ENCODE data around the gene MORN1.

The MORN1 gene

GRCh38 chr1:2363847-2364513, 27.4 kb downstream of the MORN1 start:
- TF ChIP-seq, protein P1, sequence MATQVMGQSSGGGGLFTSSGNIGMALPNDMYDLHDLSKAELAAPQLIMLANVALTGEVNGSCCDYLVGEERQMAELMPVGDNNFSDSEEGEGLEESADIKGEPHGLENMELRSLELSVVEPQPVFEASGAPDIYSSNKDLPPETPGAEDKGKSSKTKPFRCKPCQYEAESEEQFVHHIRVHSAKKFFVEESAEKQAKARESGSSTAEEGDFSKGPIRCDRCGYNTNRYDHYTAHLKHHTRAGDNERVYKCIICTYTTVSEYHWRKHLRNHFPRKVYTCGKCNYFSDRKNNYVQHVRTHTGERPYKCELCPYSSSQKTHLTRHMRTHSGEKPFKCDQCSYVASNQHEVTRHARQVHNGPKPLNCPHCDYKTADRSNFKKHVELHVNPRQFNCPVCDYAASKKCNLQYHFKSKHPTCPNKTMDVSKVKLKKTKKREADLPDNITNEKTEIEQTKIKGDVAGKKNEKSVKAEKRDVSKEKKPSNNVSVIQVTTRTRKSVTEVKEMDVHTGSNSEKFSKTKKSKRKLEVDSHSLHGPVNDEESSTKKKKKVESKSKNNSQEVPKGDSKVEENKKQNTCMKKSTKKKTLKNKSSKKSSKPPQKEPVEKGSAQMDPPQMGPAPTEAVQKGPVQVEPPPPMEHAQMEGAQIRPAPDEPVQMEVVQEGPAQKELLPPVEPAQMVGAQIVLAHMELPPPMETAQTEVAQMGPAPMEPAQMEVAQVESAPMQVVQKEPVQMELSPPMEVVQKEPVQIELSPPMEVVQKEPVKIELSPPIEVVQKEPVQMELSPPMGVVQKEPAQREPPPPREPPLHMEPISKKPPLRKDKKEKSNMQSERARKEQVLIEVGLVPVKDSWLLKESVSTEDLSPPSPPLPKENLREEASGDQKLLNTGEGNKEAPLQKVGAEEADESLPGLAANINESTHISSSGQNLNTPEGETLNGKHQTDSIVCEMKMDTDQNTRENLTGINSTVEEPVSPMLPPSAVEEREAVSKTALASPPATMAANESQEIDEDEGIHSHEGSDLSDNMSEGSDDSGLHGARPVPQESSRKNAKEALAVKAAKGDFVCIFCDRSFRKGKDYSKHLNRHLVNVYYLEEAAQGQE (IDR thresholded peaks at IDR 0.05; ENCODE audit: insufficient replicate concordance, low read depth), result no peak
- TF ChIP-seq GABPA (IDR thresholded peaks at IDR 0.05; ENCODE audit: low read depth), result no peak
- TF ChIP-seq SPI1 (IDR thresholded peaks at IDR 0.05; ENCODE audit: borderline replicate concordance, low read depth), result no peak
- Histone ChIP-seq H3K27me3 (ENCODE audit: insufficient read depth, poor library complexity, severe bottlenecking) (no peaks in the 10 kb centered on the region), H3K27ac (replicated peaks) (no peak overlapping the region), H3K4me3 (replicated peaks; ENCODE audit: insufficient read depth, low read length) (no peak overlapping the region)
- no peak for DNase-seq (ENCODE audit: low read depth in 1 of 2, low spot score in 1 of 2)

DNA sequence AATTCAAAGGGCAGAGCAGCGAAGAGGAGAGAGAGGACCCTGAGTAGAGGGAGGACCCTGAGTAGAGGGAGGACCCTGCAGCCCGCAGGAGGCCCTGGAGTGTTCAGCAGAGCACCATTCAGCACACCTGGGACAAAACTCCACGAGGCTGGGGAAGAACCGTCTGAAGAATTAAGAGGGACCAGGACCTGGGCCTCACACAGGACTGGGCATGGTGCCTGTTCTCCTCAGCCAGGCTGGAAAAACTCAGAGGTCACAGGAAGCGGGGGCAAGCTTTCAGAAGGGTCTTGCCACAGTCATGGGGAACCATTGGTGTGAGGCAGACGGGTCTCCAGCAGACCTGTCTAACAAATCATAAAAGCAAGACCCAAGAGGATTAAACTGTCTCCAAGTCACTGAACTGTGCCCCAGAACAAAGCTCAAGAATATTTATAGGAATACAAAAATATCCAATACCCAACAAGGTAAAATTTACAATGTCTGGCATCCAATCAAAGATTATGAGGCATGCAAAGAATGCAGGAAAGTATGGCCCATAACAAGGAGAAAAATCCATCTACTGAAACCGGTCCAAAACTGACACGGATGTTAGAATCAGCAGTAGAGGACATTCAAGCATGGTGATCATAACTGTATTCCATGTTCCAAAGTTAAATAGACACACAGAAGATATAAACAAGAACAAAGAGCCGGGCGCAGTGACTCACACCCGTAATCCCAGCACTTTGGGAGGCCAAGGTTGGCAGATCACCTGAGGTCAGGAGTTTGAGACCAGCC, 30.6 kb downstream of the MORN1 start:
- Histone ChIP-seq H3K27ac (replicated peaks) (no peak overlapping the region), H3K4me3 (replicated peaks; ENCODE audit: insufficient read depth, low read length) (no peak overlapping the region), H3K27me3 (ENCODE audit: insufficient read depth, poor library complexity, severe bottlenecking) (no peaks in the 10 kb centered on the region)
- DNase-seq (ENCODE audit: low read depth in 1 of 2, low spot score in 1 of 2), result no peak
- TF ChIP-seq CTCF (IDR thresholded peaks at IDR 0.05; ENCODE audit: insufficient read depth, low read length), result no peak
- no peak for TF ChIP-seq GABPA (IDR thresholded peaks at IDR 0.05; ENCODE audit: low read depth)
- TF ChIP-seq, protein P1 (IDR thresholded peaks at IDR 0.05; ENCODE audit: insufficient replicate concordance, low read depth), result no peak
- no peak for TF ChIP-seq POLR2AphosphoS5 (IDR thresholded peaks at IDR 0.05; ENCODE audit: low read depth)
- TF ChIP-seq SPI1 (IDR thresholded peaks at IDR 0.05; ENCODE audit: borderline replicate concordance, low read depth), result no peak

- H3K27ac ChIP-seq (replicated peaks), result no peak overlapping the region
- H3K27me3 ChIP-seq (ENCODE audit: insufficient read depth, poor library complexity, severe bottlenecking), result no peaks in the 10 kb centered on the region
- DNase-seq (ENCODE audit: low read depth in 1 of 2, low spot score in 1 of 2), result no peak
- TF ChIP-seq POLR2AphosphoS5 (IDR thresholded peaks at IDR 0.05; ENCODE audit: low read depth) (no peak), CTCF (IDR thresholded peaks at IDR 0.05; ENCODE audit: insufficient read depth, low read length) (no peak), SPI1 (IDR thresholded peaks at IDR 0.05; ENCODE audit: borderline replicate concordance, low read depth) (no peak), GABPA (IDR thresholded peaks at IDR 0.05; ENCODE audit: low read depth) (no peak)
- TF ChIP-seq, protein P1 (IDR thresholded peaks at IDR 0.05; ENCODE audit: insufficient replicate concordance, low read depth), result no peak
- H3K4me3 ChIP-seq (replicated peaks; ENCODE audit: insufficient read depth, low read length), result no peak overlapping the region
These were observed 32.4 kb downstream of the MORN1 start for GRCh38 chr1:2358651-2359640.

Data from HL-60 (cell line).